NCI-H1092 treated with DMSO at 0.1 percent for 48 hours (cell line): ENCODE data around the gene THPO.
A peak's percentile ranks its signal among the peaks of the same experiment; 100 is the strongest.

Source experiments
- DNase-seq: peaks from one replicate; lab custom pipeline; 2025; lab: John Stamatoyannopoulos, UW

THPO gene

GRCh38 chr3:184377882-184378445 is at the start of gene THPO:
Gene THPO, minus strand, starts transcription at chr3:184378207. Its CDS starts 1,948 bp downstream, at chr3:184376259.
- no peak for DNase-seq

DNA sequence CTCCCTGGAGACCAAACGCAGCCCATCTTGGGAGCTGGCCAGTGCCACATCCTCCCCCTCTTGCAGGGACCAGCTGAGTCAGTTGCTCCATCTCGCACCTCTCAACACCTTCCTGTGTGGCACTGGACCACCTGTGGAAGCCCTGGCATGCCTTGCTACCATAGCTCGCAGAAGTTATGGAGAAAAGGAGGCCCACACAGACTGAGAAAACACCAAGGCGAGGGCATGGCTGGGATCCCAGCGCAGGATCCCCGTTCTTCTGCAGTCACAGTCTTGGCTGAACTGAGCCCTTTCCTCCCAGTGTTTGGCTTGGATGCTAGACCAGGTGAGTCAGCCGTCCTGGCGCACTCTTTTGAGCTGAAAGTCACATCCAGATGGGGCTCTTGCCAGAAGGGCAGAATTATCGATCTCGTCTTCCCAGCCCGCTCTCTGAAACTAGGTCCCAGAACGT is 48.7 kb upstream of the THPO start:
- DNase-seq: no peak

DNA sequence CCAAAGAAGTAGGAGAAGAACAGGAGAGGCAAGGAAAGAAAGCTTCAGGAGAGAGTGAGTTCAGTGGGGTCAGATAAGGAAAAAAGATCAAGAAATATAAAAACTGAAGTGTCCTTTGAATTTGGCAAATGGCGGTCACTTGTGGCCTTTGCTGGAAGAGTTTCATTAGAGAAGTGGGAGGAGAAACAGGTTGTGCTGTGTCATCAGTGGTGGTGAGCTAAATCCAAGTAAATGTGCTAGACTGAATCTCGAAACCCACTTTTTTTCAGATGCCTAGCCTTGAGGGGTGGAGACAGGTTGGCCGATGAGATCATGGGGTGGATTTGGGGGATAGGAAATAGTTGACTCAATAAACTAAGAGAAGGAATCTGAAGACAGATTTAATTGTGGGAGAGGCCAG is 45.6 kb upstream of the THPO start:
- no peak for DNase-seq

DNA sequence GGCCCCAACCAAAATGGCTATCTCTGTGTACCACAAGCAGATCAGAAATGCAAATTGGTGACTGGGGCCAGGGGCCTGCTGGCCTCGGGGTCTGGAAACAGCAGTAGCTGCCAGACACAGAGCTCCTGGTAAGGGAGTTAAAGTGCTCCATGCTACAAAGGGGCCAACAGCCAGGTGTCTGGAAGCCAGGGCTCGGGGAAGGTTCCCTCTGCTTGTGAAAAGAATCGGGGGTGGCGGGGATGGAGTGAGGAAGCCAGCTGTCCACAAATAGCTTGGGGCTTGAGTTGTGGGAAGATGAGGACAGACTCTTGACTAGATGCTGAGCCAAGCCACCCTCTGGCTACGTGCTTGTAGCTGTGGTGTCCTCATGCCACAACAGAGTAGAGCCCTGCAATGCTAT is 41.2 kb upstream of the THPO start:
- DNase-seq: no peak

DNA sequence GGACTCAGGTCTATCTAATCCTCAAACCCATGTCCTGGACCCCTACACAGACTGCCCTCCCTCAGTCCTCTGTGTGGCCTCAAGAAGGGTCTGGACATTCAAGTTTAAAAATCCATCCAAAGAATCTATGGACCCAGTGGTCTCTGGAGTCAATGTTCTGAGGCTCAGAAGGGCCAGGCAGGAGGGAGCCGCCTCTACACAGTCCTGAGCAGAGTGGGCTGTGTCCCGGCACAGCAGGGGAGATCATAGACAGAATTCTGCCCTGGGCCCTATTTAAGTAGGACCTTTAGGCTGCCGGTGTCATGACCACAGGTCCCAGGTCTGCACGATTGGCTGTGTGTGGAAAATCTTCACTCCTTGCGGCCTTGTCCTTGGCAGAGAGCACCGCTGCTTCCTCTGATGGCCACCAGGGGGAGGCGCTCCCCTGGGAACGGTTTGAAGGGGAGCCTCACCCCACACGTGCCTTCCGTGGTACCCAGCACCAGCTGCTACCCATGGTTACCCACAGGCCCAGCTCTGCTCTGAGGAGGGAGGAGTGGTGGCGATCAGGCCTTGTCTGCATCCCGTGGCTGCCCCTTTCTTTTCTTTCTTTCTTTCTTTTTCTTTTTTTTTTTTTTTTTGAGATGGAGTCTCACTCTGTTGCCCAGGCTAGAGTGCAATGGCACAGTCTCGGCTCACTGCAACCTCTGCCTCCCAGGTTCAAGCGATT is 39.8 kb upstream of the THPO start:
- DNase-seq: peak; percentile 60

- DNase-seq: no peak
Observed at GRCh38 chr3:184415203-184415490, 37.1 kb upstream of the THPO start.

DNA sequence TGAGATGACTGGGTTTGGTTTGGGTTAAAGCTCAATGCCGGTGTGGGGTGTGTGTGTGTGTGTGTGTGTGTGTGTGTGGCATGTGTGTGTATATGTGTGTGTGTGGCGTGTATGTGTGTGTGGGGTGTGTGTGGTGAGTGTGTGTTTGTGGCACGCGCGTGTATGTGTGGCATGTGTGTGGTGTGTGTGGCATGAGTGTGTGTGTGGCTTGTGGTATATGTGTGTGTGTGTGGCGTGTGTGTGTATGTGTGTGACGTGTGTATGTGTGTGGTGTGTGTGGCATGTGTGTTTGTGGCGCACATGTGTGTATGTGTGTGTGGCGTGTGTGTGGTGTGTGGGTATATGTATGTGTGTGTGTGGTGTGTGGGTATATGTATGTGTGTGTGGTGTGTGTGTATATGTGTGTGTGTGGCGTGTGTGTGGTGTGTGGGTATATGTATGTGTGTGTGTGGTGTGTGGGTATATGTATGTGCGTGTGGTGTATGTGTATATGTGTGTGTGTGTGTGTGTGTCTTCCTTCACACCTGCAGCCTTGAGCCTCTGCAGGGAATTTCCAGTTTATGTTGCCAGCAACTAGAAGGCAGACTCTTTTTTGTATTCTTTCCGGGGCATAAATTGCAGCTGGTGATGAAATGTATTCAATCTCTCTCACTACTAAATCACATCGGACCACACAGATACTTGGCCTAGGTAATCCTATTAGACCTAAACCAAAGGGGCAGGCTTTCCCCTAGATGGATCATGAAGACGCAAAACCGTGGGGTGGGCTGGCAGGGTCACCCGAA is 36.6 kb upstream of the THPO start:
- DNase-seq: no peak

GRCh38 chr3:184409946-184410500 is 32.0 kb upstream of the THPO start:
- DNase-seq: no peak

DNA sequence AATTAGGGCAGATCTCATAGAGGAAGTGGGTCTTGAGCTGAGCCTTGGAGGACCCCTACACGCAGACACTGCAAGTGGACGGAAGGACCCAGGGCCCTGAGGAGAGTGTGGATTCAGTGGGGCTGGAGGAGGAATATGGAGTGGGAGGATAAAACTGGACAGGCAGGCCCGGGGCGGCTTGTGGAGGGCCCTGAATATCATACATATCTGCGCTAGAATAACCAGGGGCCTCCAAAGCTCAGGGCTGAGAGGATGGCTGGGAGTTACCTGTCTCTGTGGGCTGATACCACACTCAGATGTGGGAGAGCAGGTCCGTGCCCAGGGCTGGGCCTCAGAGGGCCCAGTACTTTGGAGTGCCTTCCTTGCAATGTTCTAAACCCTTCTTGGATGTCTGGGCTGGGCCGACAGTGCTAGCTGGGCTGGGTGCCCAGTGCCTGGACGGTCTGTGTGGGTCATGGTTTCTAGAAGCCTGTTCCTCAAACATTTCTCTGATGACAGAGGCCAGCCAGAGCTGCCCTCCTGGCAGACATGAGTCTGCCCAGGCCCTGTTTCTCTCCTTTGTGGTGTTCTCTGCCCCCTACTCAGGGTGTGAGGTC is 31.4 kb upstream of the THPO start:
- no peak for DNase-seq

DNA sequence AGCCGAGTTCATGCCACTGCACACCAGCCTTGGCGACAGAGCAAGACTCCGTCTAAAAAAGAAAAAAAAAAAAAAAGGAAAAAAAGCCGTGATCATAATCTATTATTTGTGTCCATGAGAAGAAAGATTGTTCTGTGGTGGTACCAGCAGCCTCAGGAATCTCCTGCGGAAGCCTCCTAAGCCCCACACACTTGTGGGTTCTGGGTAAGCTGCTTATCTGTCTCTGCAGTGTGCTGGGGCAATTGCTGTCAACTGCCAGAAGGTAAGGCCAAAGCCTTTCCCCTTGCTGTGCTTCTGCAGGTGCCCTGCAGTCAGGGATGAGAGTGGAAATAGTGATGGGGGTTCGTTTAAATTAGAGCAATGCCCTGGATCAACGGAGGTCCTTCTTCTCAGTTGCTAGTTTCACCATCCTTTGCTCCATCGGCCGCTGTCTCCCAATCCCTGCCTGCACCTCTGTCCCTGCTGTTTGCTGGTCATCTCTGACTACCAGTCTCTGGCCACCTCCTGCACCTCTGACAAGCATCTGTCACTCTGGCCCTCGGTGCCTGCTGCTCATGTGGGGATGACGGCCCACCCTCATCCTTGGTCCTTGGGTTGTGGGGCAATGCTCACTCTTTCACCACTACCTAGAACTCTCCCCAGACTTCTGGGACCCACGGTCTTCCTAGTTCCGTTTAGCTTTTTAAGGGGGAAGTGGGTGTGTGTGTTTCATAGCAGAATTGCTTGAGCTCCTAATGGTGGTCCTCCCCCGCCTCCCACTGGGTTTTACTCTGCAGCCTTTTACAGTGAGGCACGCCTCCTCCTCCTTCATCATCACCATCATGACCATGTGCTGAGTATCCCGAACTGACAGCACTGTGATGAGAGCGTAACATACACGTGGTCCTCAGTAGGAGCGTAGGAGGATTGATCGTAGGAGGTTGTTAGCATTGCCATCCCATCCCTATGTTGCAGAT is 27.3 kb upstream of the THPO start:
- DNase-seq: no peak

DNA sequence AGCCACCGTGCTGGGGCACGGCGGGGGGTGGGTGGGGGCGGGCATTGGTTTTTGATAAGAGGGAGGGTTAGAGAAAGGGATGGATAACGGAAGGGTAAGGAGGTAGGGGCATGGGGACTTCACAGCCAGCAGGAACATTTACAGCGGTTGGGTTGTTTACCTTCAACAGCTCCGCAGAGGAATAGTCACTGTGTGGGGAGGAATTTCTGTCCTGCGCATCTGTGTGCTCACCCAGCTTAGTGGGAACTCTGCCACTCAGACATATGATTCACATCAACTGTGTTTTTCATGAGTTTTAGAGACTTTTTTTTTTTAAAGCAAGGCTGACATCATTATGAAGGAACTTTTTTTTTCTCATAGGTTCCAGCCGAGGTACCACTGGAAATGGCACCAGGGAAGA is 21.4 kb upstream of the THPO start:
- DNase-seq: no peak

DNA sequence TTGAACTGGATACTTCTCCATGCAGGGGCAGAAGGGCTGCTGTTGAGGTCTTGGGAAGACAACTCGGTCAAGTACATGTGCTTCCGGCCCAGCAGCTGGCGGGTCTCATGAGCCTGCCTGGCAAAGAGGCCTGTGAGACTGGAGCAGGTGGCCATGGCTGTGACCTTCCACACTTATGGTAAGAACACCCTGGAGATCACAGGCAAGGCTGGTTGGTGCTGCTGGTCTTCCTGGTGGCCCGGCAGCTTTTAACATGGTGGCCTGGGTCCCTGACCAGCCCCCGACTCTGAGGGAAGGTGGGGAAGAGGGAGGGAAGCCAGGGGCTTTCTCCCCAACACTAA is 17.3 kb upstream of the THPO start:
- no peak for DNase-seq

DNA sequence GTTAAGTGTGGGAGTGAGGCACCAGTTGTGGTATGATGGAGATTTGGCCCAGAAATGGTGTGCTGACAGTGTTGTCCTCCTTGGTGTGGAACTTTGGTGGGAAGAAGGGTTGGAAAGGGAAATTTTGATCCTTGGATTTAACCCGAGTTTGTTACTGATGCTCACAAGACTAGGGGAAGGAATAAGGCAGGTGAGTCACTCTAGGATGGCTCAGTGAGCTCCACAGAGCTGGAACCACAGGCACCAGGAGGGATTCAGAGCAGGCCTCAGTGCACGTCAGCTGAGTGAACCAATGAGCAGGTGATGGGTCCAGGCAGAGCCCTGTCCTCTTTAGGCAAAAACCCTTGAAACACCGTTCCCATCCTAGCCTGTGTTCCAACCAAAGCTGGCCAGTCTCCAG is 13.3 kb upstream of the THPO start:
- DNase-seq: no peak

GRCh38 chr3:184389935-184390528 is 12.0 kb upstream of the THPO start:
- DNase-seq: no peak

DNA sequence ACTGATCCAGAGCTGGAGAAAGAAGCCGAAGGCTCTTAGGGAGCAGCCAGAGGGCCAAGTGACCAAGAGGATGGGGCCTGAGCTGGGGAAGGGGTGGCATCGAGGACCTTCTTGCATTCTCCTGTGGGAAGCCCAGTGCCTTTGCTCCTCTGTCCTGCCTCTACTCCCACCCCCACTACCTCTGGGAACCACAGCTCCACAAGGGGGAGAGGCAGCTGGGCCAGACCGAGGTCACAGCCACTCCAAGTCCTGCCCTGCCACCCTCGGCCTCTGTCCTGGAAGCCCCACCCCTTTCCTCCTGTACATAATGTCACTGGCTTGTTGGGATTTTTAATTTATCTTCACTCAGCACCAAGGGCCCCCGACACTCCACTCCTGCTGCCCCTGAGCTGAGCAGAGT is 11.4 kb upstream of the THPO start:
- DNase-seq: no peak

GRCh38 chr3:184388936-184389230 is 10.9 kb upstream of the THPO start:
- no peak for DNase-seq

- DNase-seq: no peak
Observed at GRCh38 chr3:184388164-184388935, 10.3 kb upstream of the THPO start.

DNA sequence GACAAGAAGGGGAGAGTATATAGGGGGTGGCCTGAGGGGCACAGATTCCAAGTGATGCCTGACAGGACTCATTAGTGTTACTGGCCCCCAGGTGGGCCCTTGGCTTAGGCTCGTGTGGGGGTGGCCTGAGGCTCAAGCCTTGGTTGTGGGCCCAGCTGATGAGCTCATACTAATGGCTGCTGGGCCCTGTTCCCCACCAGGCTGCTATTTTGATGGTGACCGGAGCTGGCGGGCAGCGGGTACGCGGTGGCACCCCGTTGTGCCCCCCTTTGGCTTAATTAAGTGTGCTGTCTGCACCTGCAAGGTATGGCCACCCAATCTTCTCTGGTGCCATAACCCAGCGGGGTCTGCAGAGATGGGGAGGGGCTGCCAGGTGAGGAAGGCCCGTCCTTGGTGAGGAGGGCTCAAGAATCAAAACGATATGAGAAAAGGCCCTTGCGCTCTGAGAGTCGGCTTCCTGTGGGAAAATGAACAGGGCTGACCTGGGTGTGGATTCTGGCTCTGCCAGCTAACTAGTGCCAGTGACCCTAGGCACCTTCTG is 9.2 kb upstream of the THPO start:
- no peak for DNase-seq

GRCh38 chr3:184386047-184386806 is 8.2 kb upstream of the THPO start:
- DNase-seq: no peak
